ENCODE data around the gene MAN2B1.
"Not testable (repeated sequence)": the region's sequence is repeated elsewhere in the genome, so short reads cannot be mapped to it uniquely, and the experiment has no call there.

Gene MAN2B1

GRCh38 chr19:12639901-12640613 lies 26.5 kb downstream of the MAN2B1 start:
- H3K9me3 ChIP-seq (ENCODE audit: control insufficient read depth in 1 of 2, low read length in 2 of 2): no peaks in the 10 kb centered on the region
- no peak overlapping the region for H3K27ac ChIP-seq (ENCODE audit: low read length)
- H3K4me3 ChIP-seq (ENCODE audit: low read depth in 1 of 2, low read length in 2 of 2): peak overlapping the region; percentile 30 to 53

DNA sequence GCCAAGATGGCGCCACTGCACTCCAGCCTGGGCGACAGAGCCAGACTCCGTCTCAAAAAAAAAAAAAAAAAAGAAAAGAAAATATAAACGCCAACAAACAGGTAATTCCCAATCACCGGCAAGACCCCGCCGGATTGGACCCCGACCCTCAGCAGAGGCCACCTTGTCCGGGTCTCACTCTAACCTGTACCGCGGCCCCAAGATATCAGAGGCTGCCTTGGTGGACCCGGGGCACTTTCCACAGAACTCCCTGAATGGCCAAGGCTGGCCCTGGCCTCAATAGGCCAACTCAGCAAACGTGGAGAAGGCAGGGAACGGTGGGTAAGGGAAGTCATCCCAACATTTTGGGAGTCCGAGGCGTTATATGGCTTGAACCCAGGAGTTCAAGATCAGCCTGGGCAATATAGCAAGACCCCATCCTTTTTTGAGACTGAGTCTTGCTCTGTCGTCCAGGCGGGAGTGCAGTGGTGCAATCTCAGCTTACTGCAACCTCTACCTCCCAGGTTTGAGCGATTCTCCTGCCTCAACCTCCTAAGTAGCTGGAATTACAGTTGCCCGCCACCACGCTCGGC lies 27.8 kb downstream of the MAN2B1 start:
- H3K9me3 ChIP-seq (ENCODE audit: control insufficient read depth in 1 of 2, low read length in 2 of 2): no peaks in the 10 kb centered on the region
- H3K36me3 ChIP-seq (ENCODE audit: control insufficient read depth in 1 of 2, insufficient read depth in 2 of 2, low read length in 2 of 2): no peaks in the 10 kb centered on the region
- H3K27me3 ChIP-seq (ENCODE audit: low read depth, low read length): no peaks in the 10 kb centered on the region
- H3K4me1 ChIP-seq (ENCODE audit: control insufficient read depth in 1 of 2, insufficient read depth in 2 of 2, low read length in 2 of 2): peaks cover 0 to 6% of the 10 kb centered on the region in 2 donors
- no peak overlapping the region for H3K4me3 ChIP-seq (ENCODE audit: low read depth in 1 of 2, low read length in 2 of 2)
- H3K27ac ChIP-seq (ENCODE audit: low read length): no peak overlapping the region

More at GRCh38 chr19:12639901-12640613, 26.5 kb downstream of the MAN2B1 start:
- H3K27me3 ChIP-seq (ENCODE audit: low read depth, low read length): no peaks in the 10 kb centered on the region
- H3K4me1 ChIP-seq (ENCODE audit: control insufficient read depth in 1 of 2, insufficient read depth in 2 of 2, low read length in 2 of 2): peaks cover 0 to 6% of the 10 kb centered on the region in 2 donors
- no peaks in the 10 kb centered on the region for H3K36me3 ChIP-seq (ENCODE audit: control insufficient read depth in 1 of 2, insufficient read depth in 2 of 2, low read length in 2 of 2)

- H3K27me3 ChIP-seq (ENCODE audit: low read depth, low read length): no peaks in the 10 kb centered on the region
- peaks cover 0 to 6% of the 10 kb centered on the region in 2 donors for H3K4me1 ChIP-seq (ENCODE audit: control insufficient read depth in 1 of 2, insufficient read depth in 2 of 2, low read length in 2 of 2)
- H3K36me3 ChIP-seq (ENCODE audit: control insufficient read depth in 1 of 2, insufficient read depth in 2 of 2, low read length in 2 of 2): no peaks in the 10 kb centered on the region
- no peak overlapping the region for H3K4me3 ChIP-seq (ENCODE audit: low read depth in 1 of 2, low read length in 2 of 2)
- no peaks in the 10 kb centered on the region for H3K9me3 ChIP-seq (ENCODE audit: control insufficient read depth in 1 of 2, low read length in 2 of 2)
- H3K27ac ChIP-seq (ENCODE audit: low read length): no peak overlapping the region
Observed at GRCh38 chr19:12636631-12637030, 29.9 kb downstream of the MAN2B1 start.

GRCh38 chr19:12629215-12629614 lies 37.3 kb downstream of the MAN2B1 start:
- Histone ChIP-seq H3K9me3 (ENCODE audit: control insufficient read depth in 1 of 2, low read length in 2 of 2) (peaks cover 11% of the 10 kb centered on the region in 2 donors), H3K4me1 (ENCODE audit: control insufficient read depth in 1 of 2, insufficient read depth in 2 of 2, low read length in 2 of 2) (no peaks in the 10 kb centered on the region), H3K27me3 (ENCODE audit: low read depth, low read length) (no peaks in the 10 kb centered on the region), H3K27ac (ENCODE audit: low read length) (no peak overlapping the region), H3K4me3 (ENCODE audit: low read depth in 1 of 2, low read length in 2 of 2) (peak overlapping the region in 1 of 2 donors; percentile 12), H3K36me3 (ENCODE audit: control insufficient read depth in 1 of 2, insufficient read depth in 2 of 2, low read length in 2 of 2) (peaks cover 27 to 43% of the 10 kb centered on the region in 2 donors)

GRCh38 chr19:12628040-12629022 lies 38.2 kb downstream of the MAN2B1 start:
- Histone ChIP-seq H3K4me1 (ENCODE audit: control insufficient read depth in 1 of 2, insufficient read depth in 2 of 2, low read length in 2 of 2) (no peaks in the 10 kb centered on the region), H3K27me3 (ENCODE audit: low read depth, low read length) (no peaks in the 10 kb centered on the region), H3K27ac (ENCODE audit: low read length) (no peak overlapping the region), H3K36me3 (ENCODE audit: control insufficient read depth in 1 of 2, insufficient read depth in 2 of 2, low read length in 2 of 2) (peaks cover 27 to 43% of the 10 kb centered on the region in 2 donors), H3K9me3 (ENCODE audit: control insufficient read depth in 1 of 2, low read length in 2 of 2) (peaks cover 11% of the 10 kb centered on the region in 2 donors), H3K4me3 (ENCODE audit: low read depth in 1 of 2, low read length in 2 of 2) (peak overlapping the region in 1 of 2 donors; percentile 12)

GRCh38 chr19:12626958-12627357 lies 39.6 kb downstream of the MAN2B1 start:
- peaks cover 11% of the 10 kb centered on the region in 2 donors for H3K9me3 ChIP-seq (ENCODE audit: control insufficient read depth in 1 of 2, low read length in 2 of 2)
- H3K27ac ChIP-seq (ENCODE audit: low read length): no peak overlapping the region
- H3K4me3 ChIP-seq (ENCODE audit: low read depth in 1 of 2, low read length in 2 of 2): no peak overlapping the region
- no peaks in the 10 kb centered on the region for H3K27me3 ChIP-seq (ENCODE audit: low read depth, low read length)
- H3K4me1 ChIP-seq (ENCODE audit: control insufficient read depth in 1 of 2, insufficient read depth in 2 of 2, low read length in 2 of 2): no peaks in the 10 kb centered on the region
- peaks cover 27 to 43% of the 10 kb centered on the region in 2 donors for H3K36me3 ChIP-seq (ENCODE audit: control insufficient read depth in 1 of 2, insufficient read depth in 2 of 2, low read length in 2 of 2)

- Histone ChIP-seq H3K36me3 (ENCODE audit: control insufficient read depth in 1 of 2, insufficient read depth in 2 of 2, low read length in 2 of 2) (peaks cover 15 to 33% of the 10 kb centered on the region in 2 donors), H3K27ac (ENCODE audit: low read length) (no peak overlapping the region), H3K4me3 (ENCODE audit: low read depth in 1 of 2, low read length in 2 of 2) (no peak overlapping the region), H3K4me1 (ENCODE audit: control insufficient read depth in 1 of 2, insufficient read depth in 2 of 2, low read length in 2 of 2) (no peaks in the 10 kb centered on the region), H3K9me3 (ENCODE audit: control insufficient read depth in 1 of 2, low read length in 2 of 2) (peaks cover 7 to 11% of the 10 kb centered on the region in 2 donors), H3K27me3 (ENCODE audit: low read depth, low read length) (no peaks in the 10 kb centered on the region)
Observed at GRCh38 chr19:12623361-12624031, 43.0 kb downstream of the MAN2B1 start.

DNA sequence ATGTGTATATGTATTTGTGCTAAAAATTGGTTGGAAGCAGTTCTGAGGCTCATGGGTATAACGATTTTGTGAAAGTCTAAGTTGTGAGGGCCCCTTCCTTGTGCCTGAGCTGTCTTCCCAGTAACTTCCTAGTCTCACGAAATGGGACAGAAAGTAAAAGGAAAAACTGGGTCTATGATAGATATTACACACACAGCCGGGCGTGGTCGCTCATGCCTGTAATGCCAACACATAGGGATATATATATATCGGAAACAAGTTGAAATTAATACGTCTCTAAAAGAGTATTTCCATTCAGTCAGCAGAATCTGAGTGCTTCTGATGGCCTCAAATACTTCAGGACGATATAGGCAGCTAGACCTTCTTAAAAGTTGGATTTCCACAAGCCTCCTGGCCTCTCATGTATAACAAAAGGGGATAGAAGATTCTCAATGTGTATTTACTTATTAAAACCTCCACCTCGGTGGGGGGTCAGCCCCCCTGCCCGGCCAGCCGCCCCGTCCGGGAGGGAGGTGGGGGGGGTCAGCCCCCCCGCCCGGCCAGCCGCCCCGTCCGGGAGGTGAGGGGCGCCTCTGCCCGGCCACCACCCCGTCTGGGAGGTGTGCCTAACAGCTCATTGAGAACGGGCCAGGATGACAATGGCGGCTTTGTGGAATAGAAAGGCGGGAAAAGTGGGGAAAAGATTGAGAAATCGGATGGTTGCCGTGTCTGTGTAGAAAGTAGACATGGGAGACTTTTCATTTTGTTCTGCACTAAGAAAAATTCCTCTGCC lies 45.1 kb downstream of the MAN2B1 start:
- H3K9me3 ChIP-seq (ENCODE audit: control insufficient read depth in 1 of 2, low read length in 2 of 2); H3K4me3 ChIP-seq (ENCODE audit: low read depth in 1 of 2, low read length in 2 of 2); H3K4me1 ChIP-seq (ENCODE audit: control insufficient read depth in 1 of 2, insufficient read depth in 2 of 2, low read length in 2 of 2); H3K27me3 ChIP-seq (ENCODE audit: low read depth, low read length); H3K27ac ChIP-seq (ENCODE audit: low read length): not testable (repeated sequence)
- peaks cover 2 to 13% of the 10 kb centered on the region in 2 donors for H3K36me3 ChIP-seq (ENCODE audit: control insufficient read depth in 1 of 2, insufficient read depth in 2 of 2, low read length in 2 of 2)

DNA sequence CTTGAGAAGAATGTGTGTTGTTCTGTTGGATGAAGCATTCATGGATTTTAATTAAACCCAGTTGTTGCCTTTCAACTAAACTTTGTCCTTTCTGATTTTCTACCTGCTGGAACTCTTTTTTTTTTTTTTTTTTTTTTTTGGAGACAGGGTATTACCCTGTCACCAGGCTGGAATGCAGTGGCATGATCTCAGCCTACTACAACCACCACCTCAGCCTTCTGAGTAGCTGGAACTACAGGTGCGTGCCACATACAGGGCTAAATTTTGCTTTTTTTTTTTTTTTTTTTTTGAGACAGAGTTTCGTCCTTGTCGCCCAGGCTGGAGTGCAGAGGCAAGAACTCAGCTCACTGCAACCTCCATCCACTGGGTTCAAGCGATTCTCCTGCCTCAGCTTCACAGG lies 48.9 kb downstream of the MAN2B1 start:
- Histone ChIP-seq H3K4me1 (ENCODE audit: control insufficient read depth in 1 of 2, insufficient read depth in 2 of 2, low read length in 2 of 2) (peaks cover 0 to 29% of the 10 kb centered on the region in 2 donors), H3K4me3 (ENCODE audit: low read depth in 1 of 2, low read length in 2 of 2) (no peak overlapping the region), H3K27ac (ENCODE audit: low read length) (no peak overlapping the region), H3K36me3 (ENCODE audit: control insufficient read depth in 1 of 2, insufficient read depth in 2 of 2, low read length in 2 of 2) (peaks cover 5 to 9% of the 10 kb centered on the region in 2 donors), H3K27me3 (ENCODE audit: low read depth, low read length) (no peaks in the 10 kb centered on the region), H3K9me3 (ENCODE audit: control insufficient read depth in 1 of 2, low read length in 2 of 2) (no peaks in the 10 kb centered on the region)

DNA sequence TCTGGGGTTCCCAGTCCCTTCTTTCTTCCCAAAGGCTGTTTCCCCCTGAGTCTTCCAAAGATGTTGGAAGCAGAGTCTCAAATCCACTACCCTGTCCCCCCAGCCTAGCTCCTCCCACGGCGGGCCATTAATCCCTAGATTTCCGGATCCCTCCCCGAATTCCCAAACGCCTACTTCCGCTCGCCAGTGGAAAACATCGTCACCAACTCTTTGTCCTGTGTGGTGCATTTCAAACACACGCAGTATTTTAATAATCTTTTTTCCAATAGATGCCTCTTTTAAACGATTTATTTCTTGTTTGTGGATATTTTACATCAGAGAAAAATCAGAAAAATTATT lies 55.2 kb downstream of the MAN2B1 start:
- Histone ChIP-seq H3K27me3 (ENCODE audit: low read depth, low read length) (no peaks in the 10 kb centered on the region), H3K36me3 (ENCODE audit: control insufficient read depth in 1 of 2, insufficient read depth in 2 of 2, low read length in 2 of 2) (peaks cover 5 to 20% of the 10 kb centered on the region in 2 donors), H3K4me3 (ENCODE audit: low read depth in 1 of 2, low read length in 2 of 2) (peak overlapping the region; percentile 76 to 100)

More for the DNA sequence above, 55.2 kb downstream of the MAN2B1 start:
- peak overlapping the region; percentile 97 for H3K27ac ChIP-seq (ENCODE audit: low read length)
- peaks cover 0 to 44% of the 10 kb centered on the region in 2 donors for H3K4me1 ChIP-seq (ENCODE audit: control insufficient read depth in 1 of 2, insufficient read depth in 2 of 2, low read length in 2 of 2)
- no peaks in the 10 kb centered on the region for H3K9me3 ChIP-seq (ENCODE audit: control insufficient read depth in 1 of 2, low read length in 2 of 2)

Data from muscle layer of duodenum (tissue), 2 donors.